ENCODE measurements around the gene FZD2.

FZD2 gene

DNA sequence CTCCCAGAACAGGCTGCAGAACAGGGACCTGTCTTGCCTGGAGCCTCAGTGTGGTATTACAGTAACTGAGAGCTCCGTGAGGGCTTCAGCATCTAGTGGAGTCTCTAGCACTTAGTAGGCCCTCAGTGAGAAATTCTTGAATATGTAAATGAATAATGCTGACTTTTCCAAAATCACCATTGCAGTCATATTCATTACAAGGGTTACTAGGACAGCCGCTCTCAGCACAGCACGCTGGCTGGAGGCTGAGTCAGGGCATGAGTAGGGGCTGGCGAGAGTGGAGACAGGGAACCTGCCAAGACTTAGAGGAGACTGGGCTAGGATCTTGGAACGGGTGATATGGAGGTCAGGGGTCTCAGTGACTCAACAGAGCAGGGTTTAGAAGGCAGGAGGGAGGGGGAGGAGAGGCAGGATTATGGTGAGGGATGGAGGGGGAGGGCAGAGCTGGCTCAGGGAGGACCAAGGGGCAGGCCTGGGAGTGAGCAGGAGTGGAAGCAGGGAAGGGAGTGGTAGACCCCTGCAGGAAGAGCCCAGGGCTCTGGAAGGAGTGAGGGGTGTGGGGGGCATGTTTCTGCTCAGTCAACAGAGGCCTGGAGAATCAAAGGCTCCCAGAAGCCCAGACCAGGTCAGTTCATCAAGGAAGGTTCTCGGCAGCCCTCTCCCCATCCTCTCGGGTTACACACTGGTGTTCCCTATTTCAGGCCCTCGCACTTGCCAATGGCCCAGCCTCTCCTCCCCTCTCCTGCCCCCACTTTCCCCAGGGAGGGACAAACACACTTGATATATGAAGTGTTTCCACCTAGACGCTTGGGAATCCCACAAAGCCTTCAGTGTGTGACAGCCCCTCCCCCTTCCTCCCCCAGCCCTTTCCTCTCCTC is 42.3 kb downstream of the FZD2 start:
- H2AFZ ChIP-seq, result no peak overlapping the region
- H3K4me2 ChIP-seq (ENCODE audit: low read length), result no peak overlapping the region
- H3K79me2 ChIP-seq, result no peaks in the 10 kb centered on the region
- TF ChIP-seq, protein P1, sequence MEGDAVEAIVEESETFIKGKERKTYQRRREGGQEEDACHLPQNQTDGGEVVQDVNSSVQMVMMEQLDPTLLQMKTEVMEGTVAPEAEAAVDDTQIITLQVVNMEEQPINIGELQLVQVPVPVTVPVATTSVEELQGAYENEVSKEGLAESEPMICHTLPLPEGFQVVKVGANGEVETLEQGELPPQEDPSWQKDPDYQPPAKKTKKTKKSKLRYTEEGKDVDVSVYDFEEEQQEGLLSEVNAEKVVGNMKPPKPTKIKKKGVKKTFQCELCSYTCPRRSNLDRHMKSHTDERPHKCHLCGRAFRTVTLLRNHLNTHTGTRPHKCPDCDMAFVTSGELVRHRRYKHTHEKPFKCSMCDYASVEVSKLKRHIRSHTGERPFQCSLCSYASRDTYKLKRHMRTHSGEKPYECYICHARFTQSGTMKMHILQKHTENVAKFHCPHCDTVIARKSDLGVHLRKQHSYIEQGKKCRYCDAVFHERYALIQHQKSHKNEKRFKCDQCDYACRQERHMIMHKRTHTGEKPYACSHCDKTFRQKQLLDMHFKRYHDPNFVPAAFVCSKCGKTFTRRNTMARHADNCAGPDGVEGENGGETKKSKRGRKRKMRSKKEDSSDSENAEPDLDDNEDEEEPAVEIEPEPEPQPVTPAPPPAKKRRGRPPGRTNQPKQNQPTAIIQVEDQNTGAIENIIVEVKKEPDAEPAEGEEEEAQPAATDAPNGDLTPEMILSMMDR (IDR thresholded peaks at IDR 0.05), result no peak
- no peaks in the 10 kb centered on the region for H3K27me3 ChIP-seq (ENCODE audit: control insufficient read depth, insufficient read depth, low read length)
- no peaks in the 10 kb centered on the region for H3K36me3 ChIP-seq (ENCODE audit: control insufficient read depth, insufficient read depth, low read length)
- no peaks in the 10 kb centered on the region for H3K4me1 ChIP-seq
- H3K4me3 ChIP-seq (ENCODE audit: low read depth, low read length), result no peak overlapping the region
- no peaks in the 10 kb centered on the region for H3K9me3 ChIP-seq (ENCODE audit: control insufficient read depth, low read length)
- no peak overlapping the region for H3K9ac ChIP-seq
- no peak overlapping the region for H3K27ac ChIP-seq

- no peaks in the 10 kb centered on the region for H3K27me3 ChIP-seq (ENCODE audit: control insufficient read depth, insufficient read depth, low read length)
- H3K9me3 ChIP-seq (ENCODE audit: control insufficient read depth, low read length), result no peaks in the 10 kb centered on the region
- TF ChIP-seq, protein P1 (IDR thresholded peaks at IDR 0.05), result no peak
- H3K27ac ChIP-seq, result no peak overlapping the region
- no peak overlapping the region for H3K9ac ChIP-seq
- no peaks in the 10 kb centered on the region for H3K36me3 ChIP-seq (ENCODE audit: control insufficient read depth, insufficient read depth, low read length)
- no peak overlapping the region for H2AFZ ChIP-seq
- H3K4me2 ChIP-seq (ENCODE audit: low read length), result no peak overlapping the region
- H3K4me3 ChIP-seq (ENCODE audit: low read depth, low read length), result no peak overlapping the region
- no peaks in the 10 kb centered on the region for H3K79me2 ChIP-seq
- H3K4me1 ChIP-seq, result no peaks in the 10 kb centered on the region
Observed at GRCh38 chr17:44601539-44601938, 44.3 kb downstream of the FZD2 start.

GRCh38 chr17:44601973-44602372 is 44.7 kb downstream of the FZD2 start:
- no peak overlapping the region for H3K9ac ChIP-seq
- no peak overlapping the region for H3K27ac ChIP-seq
- H3K36me3 ChIP-seq (ENCODE audit: control insufficient read depth, insufficient read depth, low read length), result no peaks in the 10 kb centered on the region
- H3K4me3 ChIP-seq (ENCODE audit: low read depth, low read length), result no peak overlapping the region
- no peaks in the 10 kb centered on the region for H3K4me1 ChIP-seq
- no peak overlapping the region for H3K4me2 ChIP-seq (ENCODE audit: low read length)
- TF ChIP-seq, protein P1 (IDR thresholded peaks at IDR 0.05), result no peak
- no peaks in the 10 kb centered on the region for H3K79me2 ChIP-seq
- H2AFZ ChIP-seq, result no peak overlapping the region
- no peaks in the 10 kb centered on the region for H3K27me3 ChIP-seq (ENCODE audit: control insufficient read depth, insufficient read depth, low read length)
- no peaks in the 10 kb centered on the region for H3K9me3 ChIP-seq (ENCODE audit: control insufficient read depth, low read length)

DNA sequence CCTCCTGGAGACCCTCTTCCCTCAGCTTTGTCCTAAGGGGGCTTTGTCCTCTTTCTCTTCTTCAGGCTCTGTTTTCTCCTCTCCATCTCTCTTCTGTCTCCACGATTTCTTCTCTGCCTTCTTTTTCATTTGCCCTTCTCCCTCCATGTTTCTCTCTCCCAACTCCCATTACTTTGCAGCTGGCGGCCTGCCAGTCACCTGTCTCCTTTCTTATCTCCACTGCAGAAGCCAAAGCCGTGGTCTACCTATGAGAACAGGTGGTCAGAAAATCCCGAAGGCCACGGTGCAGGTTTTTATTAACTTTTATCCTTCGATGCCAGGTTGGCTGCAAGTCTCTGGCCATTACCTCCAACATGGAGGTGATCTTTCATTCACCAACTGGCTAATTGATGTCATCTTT is 45.1 kb downstream of the FZD2 start:
- TF ChIP-seq, protein P1 (IDR thresholded peaks at IDR 0.05), result no peak
- Histone ChIP-seq H3K79me2 (no peaks in the 10 kb centered on the region), H3K4me3 (ENCODE audit: low read depth, low read length) (no peak overlapping the region), H3K27ac (no peak overlapping the region), H3K4me2 (ENCODE audit: low read length) (no peak overlapping the region), H3K27me3 (ENCODE audit: control insufficient read depth, insufficient read depth, low read length) (no peaks in the 10 kb centered on the region), H2AFZ (no peak overlapping the region), H3K9ac (no peak overlapping the region), H3K36me3 (ENCODE audit: control insufficient read depth, insufficient read depth, low read length) (no peaks in the 10 kb centered on the region), H3K9me3 (ENCODE audit: control insufficient read depth, low read length) (no peaks in the 10 kb centered on the region), H3K4me1 (no peaks in the 10 kb centered on the region)

DNA sequence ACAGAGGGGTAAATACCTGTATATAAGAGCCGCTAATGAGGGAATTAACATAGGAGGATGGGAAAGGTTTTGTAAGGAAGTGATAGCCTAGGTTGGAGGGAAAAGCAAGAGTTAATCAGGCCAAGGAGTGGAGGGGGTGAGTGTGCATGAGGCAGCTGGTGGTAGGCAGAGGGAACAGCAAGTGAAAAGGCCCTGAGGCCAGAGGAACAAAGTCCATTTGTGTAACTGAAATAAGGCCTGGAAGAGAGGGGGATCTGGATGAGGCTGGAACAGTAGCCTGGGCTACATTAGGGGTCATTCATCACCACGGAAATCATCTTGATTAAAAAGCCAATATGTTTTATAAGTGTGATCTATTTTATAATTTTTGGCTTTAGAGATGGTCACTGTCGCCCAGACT is 45.7 kb downstream of the FZD2 start:
- no peak overlapping the region for H2AFZ ChIP-seq
- no peak overlapping the region for H3K9ac ChIP-seq
- TF ChIP-seq, protein P1 (IDR thresholded peaks at IDR 0.05), result no peak
- no peaks in the 10 kb centered on the region for H3K9me3 ChIP-seq (ENCODE audit: control insufficient read depth, low read length)
- no peak overlapping the region for H3K27ac ChIP-seq
- H3K4me1 ChIP-seq, result no peaks in the 10 kb centered on the region
- no peaks in the 10 kb centered on the region for H3K27me3 ChIP-seq (ENCODE audit: control insufficient read depth, insufficient read depth, low read length)
- no peaks in the 10 kb centered on the region for H3K36me3 ChIP-seq (ENCODE audit: control insufficient read depth, insufficient read depth, low read length)
- H3K4me2 ChIP-seq (ENCODE audit: low read length), result no peak overlapping the region
- H3K79me2 ChIP-seq, result no peaks in the 10 kb centered on the region
- H3K4me3 ChIP-seq (ENCODE audit: low read depth, low read length), result no peak overlapping the region
